ENCODE measurements around the gene KRTAP1-5.
"Not testable (repeated sequence)": the region's sequence is repeated elsewhere in the genome, so short reads cannot be mapped to it uniquely, and the experiment has no call there.

Gene KRTAP1-5

DNA sequence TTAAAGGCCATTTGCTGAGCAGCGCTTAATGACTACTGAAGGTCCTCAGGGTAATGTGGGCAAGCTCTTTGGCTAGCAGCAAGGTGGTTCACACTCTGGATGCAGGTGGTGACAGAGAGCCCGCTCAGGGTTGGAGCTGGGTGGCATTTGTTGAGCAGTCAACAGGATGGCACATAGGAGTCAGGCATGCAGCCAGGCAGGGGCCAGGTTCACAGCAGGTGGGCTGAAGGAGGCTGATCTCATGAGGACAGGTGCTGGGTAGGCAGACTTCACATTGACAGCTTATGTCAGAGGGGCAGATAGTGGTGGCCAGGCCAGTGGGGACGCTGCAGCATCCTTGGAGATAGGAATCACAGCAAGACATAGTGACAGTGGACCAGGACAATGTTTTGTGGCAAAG, 22.6 kb downstream of the KRTAP1-5 start:
- DNase-seq (ENCODE audit: low read depth) = no peak

- no peak for DNase-seq (ENCODE audit: low read depth)
These were observed 23.1 kb downstream of the KRTAP1-5 start for GRCh38 chr17:41003926-41004325.

DNA sequence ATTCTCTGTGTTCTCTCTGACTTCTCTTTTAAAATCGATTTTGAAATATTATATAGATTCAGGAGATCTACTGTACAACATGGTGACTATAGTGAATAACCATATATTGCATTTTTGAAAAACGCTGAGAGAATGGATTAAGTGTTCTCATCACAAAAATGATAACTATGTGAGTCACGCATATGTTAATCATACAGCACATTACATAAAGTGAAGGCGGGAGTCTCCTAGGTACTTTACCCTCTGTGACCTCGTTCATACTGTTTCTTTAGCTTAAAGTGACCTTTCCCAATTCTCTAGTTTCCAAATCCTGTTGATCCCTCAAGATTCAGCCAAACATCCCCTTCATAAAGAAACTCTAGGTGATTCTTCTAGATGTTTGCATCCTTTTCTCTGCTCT, 24.2 kb downstream of the KRTAP1-5 start:
- no peak for DNase-seq (ENCODE audit: low read depth)

GRCh38 chr17:41001795-41002194, 25.2 kb downstream of the KRTAP1-5 start:
- DNase-seq (ENCODE audit: low read depth) = no peak

GRCh38 chr17:40999563-40999962, 27.4 kb downstream of the KRTAP1-5 start, which contains the start of gene KRTAP3-2:
KRTAP3-2 (minus strand) TSS chr17:40999906; CDS start chr17:40999853, 53 bp downstream.
- DNase-seq (ENCODE audit: low read depth) = not testable (repeated sequence)

GRCh38 chr17:40997361-40997760, 29.6 kb downstream of the KRTAP1-5 start:
- no peak for DNase-seq (ENCODE audit: low read depth)

GRCh38 chr17:40996829-40997228, 30.2 kb downstream of the KRTAP1-5 start:
- no peak for DNase-seq (ENCODE audit: low read depth)

- DNase-seq (ENCODE audit: low read depth) = no peak
These were observed 31.9 kb downstream of the KRTAP1-5 start for GRCh38 chr17:40995116-40995515.

DNA sequence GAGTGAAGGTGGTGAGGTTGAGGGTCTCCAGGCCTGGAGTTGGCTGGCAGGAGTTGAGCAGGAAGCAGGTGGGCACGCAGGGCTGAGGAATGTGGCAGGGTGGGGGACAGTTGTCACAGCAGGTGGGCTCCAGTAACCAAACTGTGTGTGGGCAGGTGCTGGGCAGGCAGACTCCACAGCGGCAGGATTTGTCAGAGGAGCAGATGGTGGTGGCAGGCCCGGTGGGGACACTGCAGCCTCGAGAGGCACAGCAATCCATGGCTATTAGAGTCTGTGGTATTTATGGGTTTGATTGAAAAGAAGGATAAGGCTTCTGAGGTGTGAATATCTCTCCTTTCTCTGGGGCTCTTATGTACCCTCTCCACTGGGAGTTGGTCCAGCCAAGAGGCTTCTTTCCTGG, 33.2 kb downstream of the KRTAP1-5 start, which contains the start of gene KRTAP3-3:
Gene KRTAP3-3 (minus strand): TSS at position 326 of the 400 bp plus-strand sequence. CDS start 67 bp downstream, at position 259.
- no peak for DNase-seq (ENCODE audit: low read depth)

DNA sequence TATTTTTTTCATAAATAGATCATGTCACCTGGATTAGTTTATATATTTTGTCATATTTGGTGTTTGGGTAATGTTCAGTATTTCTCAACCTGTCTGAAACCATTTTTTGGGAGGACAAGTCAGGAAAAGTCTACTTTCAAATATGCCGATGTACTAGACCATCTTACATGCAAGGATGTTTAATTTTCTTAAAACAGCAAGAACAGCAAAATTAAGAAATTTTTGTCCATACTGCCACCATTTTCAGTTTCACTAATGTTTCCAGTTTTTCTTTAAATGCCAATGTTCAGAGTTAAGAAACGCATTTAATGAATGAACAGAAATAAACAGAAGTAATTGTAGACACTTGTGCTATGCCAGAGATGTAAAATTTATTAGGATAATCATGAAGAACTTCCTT, 33.9 kb downstream of the KRTAP1-5 start:
- no peak for DNase-seq (ENCODE audit: low read depth)

- no peak for DNase-seq (ENCODE audit: low read depth)
These were observed 34.3 kb downstream of the KRTAP1-5 start for GRCh38 chr17:40992666-40993065.

DNA sequence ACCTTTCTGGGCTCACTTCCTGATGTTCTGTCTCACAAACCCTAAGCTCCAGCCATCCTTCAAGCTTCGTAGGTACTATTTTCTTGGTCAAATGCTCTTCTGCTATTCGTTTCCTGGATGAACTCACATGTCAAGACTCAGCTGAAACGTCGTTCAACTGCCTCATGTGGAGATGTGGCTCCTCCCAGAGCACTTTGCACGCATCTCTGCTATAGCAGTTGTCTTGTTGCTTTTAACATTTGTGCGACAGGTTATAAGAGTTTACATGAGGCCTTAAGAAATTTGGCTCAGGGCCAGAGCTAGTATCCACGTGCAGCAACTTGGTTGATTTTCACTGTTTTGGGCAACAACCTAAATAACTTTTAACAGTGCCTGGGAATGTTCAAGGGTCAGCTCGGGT, 40.1 kb downstream of the KRTAP1-5 start:
- DNase-seq (ENCODE audit: low read depth) = no peak

- no peak for DNase-seq (ENCODE audit: low read depth)
These were observed 42.8 kb downstream of the KRTAP1-5 start, which contains the start of gene KRT40 for GRCh38 chr17:40984226-40984625. KRT40 (minus strand) TSS chr17:40984326; CDS start chr17:40984273, 53 bp downstream.

- no peak for DNase-seq (ENCODE audit: low read depth)
These were observed 45.9 kb downstream of the KRTAP1-5 start for GRCh38 chr17:40981115-40981514.

DNA sequence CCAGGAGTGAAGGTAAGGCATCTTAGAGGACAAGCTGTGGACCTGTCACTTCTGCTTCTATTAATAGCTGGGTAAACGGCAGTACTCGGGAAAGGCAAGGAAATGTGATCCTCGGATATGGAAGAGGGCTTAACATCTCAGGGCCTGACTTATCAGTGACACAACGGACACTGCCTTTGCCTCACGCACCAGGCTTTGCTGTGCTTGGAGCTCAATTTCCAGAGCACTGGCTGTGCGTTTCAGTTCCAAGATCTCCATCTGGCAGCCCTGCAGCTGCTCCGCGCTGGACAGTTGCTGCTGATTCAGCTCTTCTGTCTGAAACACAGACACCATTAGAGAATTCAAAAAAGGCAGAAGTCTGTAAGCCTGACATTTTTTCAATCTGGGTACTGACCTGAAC, 46.4 kb downstream of the KRTAP1-5 start:
- no peak for DNase-seq (ENCODE audit: low read depth)

DNA sequence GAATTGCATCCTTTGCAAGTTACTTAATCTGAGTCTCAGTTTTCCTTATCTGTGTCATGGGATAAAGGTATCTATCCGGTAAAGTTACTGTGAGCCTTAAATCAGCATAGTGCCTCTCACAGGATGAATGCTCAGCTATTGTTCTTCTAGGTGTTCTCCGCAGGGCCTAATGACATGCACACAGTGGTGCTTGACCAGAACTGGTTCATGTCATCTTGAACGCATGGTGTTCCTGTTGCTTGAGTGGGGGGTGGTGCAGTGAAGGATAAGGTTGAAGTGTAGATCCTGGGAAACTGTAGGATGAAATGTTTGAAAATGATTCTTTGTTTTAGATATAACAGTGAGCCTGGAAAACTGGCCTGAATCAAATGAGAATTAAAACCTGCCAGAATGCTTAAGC, 46.9 kb downstream of the KRTAP1-5 start:
- no peak for DNase-seq (ENCODE audit: low read depth)

DNA sequence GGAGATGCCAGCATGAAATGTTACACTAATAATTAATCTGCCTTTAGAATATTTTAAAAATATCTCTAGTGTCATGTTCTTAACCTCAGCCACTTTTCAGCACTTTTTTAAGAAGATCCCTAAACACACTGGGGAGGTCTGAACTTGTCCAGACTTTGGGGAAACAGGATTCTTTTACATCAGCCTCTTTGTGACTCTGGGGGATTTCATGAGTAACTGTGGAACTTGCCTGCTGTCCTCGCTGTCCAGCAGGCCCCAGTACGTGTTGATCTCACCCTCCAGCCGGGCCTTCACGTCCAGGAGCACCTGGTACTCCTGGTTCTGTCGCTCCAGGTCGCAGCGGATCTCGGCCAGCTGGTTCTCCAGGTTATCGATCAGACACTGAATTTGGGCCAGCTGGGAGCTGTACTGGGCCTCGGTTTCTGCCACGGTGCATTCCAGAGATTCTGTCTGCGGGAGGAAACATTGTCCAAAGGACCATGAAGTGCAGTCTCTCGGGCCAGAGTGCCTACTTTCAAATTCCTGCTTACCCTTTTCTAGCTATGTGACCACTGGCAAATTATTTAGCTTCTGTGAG, 48.3 kb downstream of the KRTAP1-5 start:
- DNase-seq (ENCODE audit: low read depth) = no peak

All from stimulated activated CD8-positive, alpha-beta memory T cell treated with anti-CD3 and anti-CD28 coated beads, Interleukin-15, amount 100 ng/mL, for 24 hours (primary cell).